OCI-LY7 (cell line): ENCODE results near the gene EFCAB7. TPM values are rescaled to one million over a fixed set of nuclear protein-coding genes. Genes with fewer than 3 reads are reported as not detected.

ENCODE experiments used
- BruUV-seq: library from RNA; stranded (reverse); fragments of 400-500 nt; replicated peaks from 2 replicates; lab custom pipeline; 2021; lab: Mats Ljungman, UMichigan
- CTCF ChIA-PET: fragments of 300-600 bp; sonication (Branson Sonifier 250); formaldehyde crosslinking; loops from one replicate; lab custom pipeline; 2022; ENCODE audit warnings: antibody characterized with exemption; ENCODE audit not compliant: unreplicated experiment; lab: Charles Lee
- POLR2A ChIA-PET: fragments of 300-600 bp; sonication (Branson Sonifier 250); formaldehyde crosslinking; loops from one replicate; lab custom pipeline; 2022; ENCODE audit warnings: antibody characterized with exemption; lab: Charles Lee
- DNase-seq: peaks from one replicate; pipeline ENCODE4 v3.0.0-alpha.2; 2015; ENCODE audit warnings: low spot score
- H2AFZ ChIP-seq: fragments of 200-600 bp; sonication (generic), shearing (Covaris generic); 2 replicates; pipeline ENCODE4 v1.6.1; 2014; ENCODE audit warnings: mild to moderate bottlenecking, antibody characterized with exemption, low read length, moderate library complexity
- H3K27ac ChIP-seq: fragments of 200-600 bp; sonication (generic); 2 replicates; pipeline ENCODE4 v1.5.1; 2014; ENCODE audit warnings: mixed run types, low read depth, mild to moderate bottlenecking, moderate library complexity, low read length, inconsistent platforms; ENCODE audit not compliant: poor library complexity, severe bottlenecking
- H3K36me3 ChIP-seq: fragments of 200-600 bp; sonication (generic); 2 replicates; pipeline ENCODE4 v1.6.1; 2014; ENCODE audit warnings: mild to moderate bottlenecking, antibody characterized with exemption, low read length, moderate library complexity, mixed read lengths; ENCODE audit not compliant: insufficient read depth
- H3K4me1 ChIP-seq: fragments of 200-600 bp; sonication (generic); 2 replicates; pipeline ENCODE4 v1.5.1; 2014; ENCODE audit warnings: mild to moderate bottlenecking, low read length; ENCODE audit not compliant: insufficient read depth, poor library complexity, severe bottlenecking
- H3K4me2 ChIP-seq: fragments of 200-600 bp; sonication (generic); 2 replicates; pipeline ENCODE4 v1.6.1; 2014; ENCODE audit warnings: mild to moderate bottlenecking, low read length
- H3K4me3 ChIP-seq: fragments of 200-600 bp; sonication (generic); 2 replicates; pipeline ENCODE4 v1.5.1; 2014; ENCODE audit warnings: mild to moderate bottlenecking, low read depth, low read length; ENCODE audit not compliant: poor library complexity, severe bottlenecking
- H3K79me2 ChIP-seq: fragments of 200-600 bp; sonication (generic); 2 replicates; pipeline ENCODE4 v1.6.1; 2016; ENCODE audit warnings: low read depth, mild to moderate bottlenecking, low read length, moderate library complexity, mixed read lengths; ENCODE audit not compliant: insufficient read depth
- H3K9me2 ChIP-seq: fragments of 200-600 bp; sonication (generic); 2 replicates; pipeline ENCODE4 v1.6.1; 2016; ENCODE audit warnings: mild to moderate bottlenecking, low read length, mixed read lengths; ENCODE audit not compliant: insufficient read depth
- H3K9me3 ChIP-seq: fragments of 200-600 bp; sonication (generic); 2 replicates; pipeline ENCODE4 v1.6.1; 2014; ENCODE audit warnings: mild to moderate bottlenecking, mixed run types, low read length, mixed read lengths
- H4K20me1 ChIP-seq: fragments of 200-600 bp; sonication (generic); 2 replicates; pipeline ENCODE4 v1.6.1; 2014; ENCODE audit warnings: mild to moderate bottlenecking, antibody characterized with exemption, low read length, moderate library complexity, mixed read lengths; ENCODE audit not compliant: insufficient read depth
- CTCF ChIP-seq: fragments of 200-600 bp; sonication (generic); conservative IDR thresholded peaks from 2 replicates; pipeline ENCODE4 v1.5.1; 2014; ENCODE audit warnings: mild to moderate bottlenecking, antibody characterized with exemption, low read length, moderate library complexity, mixed read lengths
- EZH2phosphoT487 ChIP-seq: fragments of 200-600 bp; sonication (generic); IDR thresholded peaks from 2 replicates; pipeline ENCODE4 v1.6.1; 2018; ENCODE audit warnings: low read depth, borderline replicate concordance, mild to moderate bottlenecking, mixed run types, antibody characterized with exemption, low read length, moderate library complexity, mixed read lengths
- intact Hi-C: fragments of 100-400 bp; cut with micrococcal nuclease; formaldehyde crosslinking; loops from one replicate; pipeline ENCODE4 v1.10.0; 2022; ENCODE audit not compliant: unreplicated experiment
- total RNA-seq, 2 experiments: library from RNA; depleted of rRNA in 1 of 2; stranded (reverse); fragments of >200 nt in 1 of 2; shearing (Covaris generic) in 1 of 2; gene quantifications; 2 replicates each; pipeline ENCODE4 v1.2.3, GENCODE V29; 2014 to 2022

The EFCAB7 gene
- total RNA-seq, 2 experiments from 2014 or later: 10.5 to 11.8 TPM

- BruUV-seq: no TSS peak
- Histone ChIP-seq H3K79me2 (no peaks in the 10 kb centered on the region), H3K4me2 (no peak overlapping the region), H4K20me1 (no peaks in the 10 kb centered on the region), H3K9me3 (no peaks in the 10 kb centered on the region), H3K36me3 (no peaks in the 10 kb centered on the region), H2AFZ (no peak overlapping the region), H3K27ac (no peak overlapping the region), H3K4me1 (no peaks in the 10 kb centered on the region), H3K9me2 (no peaks in the 10 kb centered on the region), H3K4me3 (no peak overlapping the region)
- TF ChIP-seq EZH2phosphoT487 (no peak), CTCF (no peak)
- ChIA-PET CTCF (no interaction called here), POLR2A (interaction anchor here (1.1 kb wide), 1 partner anchor 12 kb away, joined by 3 read pairs; no protein-coding TSS in a partner anchor)
- intact Hi-C loops: no loop called here
- DNase-seq: no peak
These were observed 84.0 kb downstream of the EFCAB7 start for GRCh38 chr1:63607322-63607721.

- ChIA-PET POLR2A (no interaction called here), CTCF (interaction anchor here (0.6 kb wide), 1 partner anchor 14 kb away, joined by 3 read pairs; no protein-coding TSS in a partner anchor)
- TF ChIP-seq CTCF (no peak), EZH2phosphoT487 (no peak)
- H4K20me1 ChIP-seq: peaks cover 3% of the 10 kb centered on the region; the same call in 1 of the 2 replicates
- H3K79me2 ChIP-seq: no peaks in the 10 kb centered on the region
- H3K4me3 ChIP-seq: no peak overlapping the region
- H3K4me1 ChIP-seq: peaks cover 4% of the 10 kb centered on the region
- H3K9me3 ChIP-seq: no peaks in the 10 kb centered on the region
- BruUV-seq: no TSS peak
- H3K36me3 ChIP-seq: no peaks in the 10 kb centered on the region
- intact Hi-C loops: no loop called here
- H3K4me2 ChIP-seq: no peak overlapping the region
- DNase-seq: no peak
- no peak overlapping the region for H3K27ac ChIP-seq
- H3K9me2 ChIP-seq: no peaks in the 10 kb centered on the region
- no peak overlapping the region for H2AFZ ChIP-seq
These were observed 87.9 kb downstream of the EFCAB7 start for GRCh38 chr1:63611231-63611630.

- Histone ChIP-seq H3K4me3 (no peak overlapping the region), H3K27ac (no peak overlapping the region), H3K79me2 (no peaks in the 10 kb centered on the region), H3K4me2 (no peak overlapping the region), H3K36me3 (no peaks in the 10 kb centered on the region), H3K9me3 (no peaks in the 10 kb centered on the region), H3K9me2 (no peaks in the 10 kb centered on the region), H3K4me1 (peaks cover 4% of the 10 kb centered on the region), H2AFZ (no peak overlapping the region), H4K20me1 (peaks cover 3% of the 10 kb centered on the region; the same call in 1 of the 2 replicates)
- intact Hi-C loops: no loop called here
- no peak for DNase-seq
- POLR2A ChIA-PET: no interaction called here
- TF ChIP-seq CTCF (no peak), EZH2phosphoT487 (no peak)
- BruUV-seq: no TSS peak
- CTCF ChIA-PET: no interaction called here
These were observed 89.2 kb downstream of the EFCAB7 start for GRCh38 chr1:63612564-63612963.
